NCI-H2171 (cell line): ENCODE data around the gene GTF2H2C.
"Not testable (repeated sequence)": the region's sequence is repeated elsewhere in the genome, so short reads cannot be mapped to it uniquely, and the experiment has no call there.

Experiments used
- DNase-seq: peaks from one replicate; lab custom pipeline; 2025; lab: John Stamatoyannopoulos, UW

Gene GTF2H2C

DNA sequence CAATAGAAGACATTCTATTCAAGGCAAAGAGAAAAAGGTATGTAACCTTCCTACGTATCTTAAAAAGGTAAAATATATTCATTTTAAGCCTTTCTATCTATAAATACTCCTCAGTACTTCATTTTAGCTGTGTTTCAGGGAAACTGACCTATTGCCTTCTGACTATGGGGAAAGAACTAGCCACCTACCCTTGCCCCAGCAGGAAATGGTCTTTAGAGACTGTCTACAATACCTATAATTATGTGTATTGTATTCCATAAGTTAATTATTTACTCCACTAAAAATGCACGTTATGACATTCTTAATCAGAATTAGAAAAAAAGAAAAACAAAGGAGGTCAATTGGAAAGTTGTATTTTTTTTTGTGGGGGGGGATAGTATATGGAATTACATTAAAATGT, 6.2 kb downstream of the GTF2H2C start:
- not testable (repeated sequence) for DNase-seq

GRCh38 chr5:69568072-69568471, 8.1 kb downstream of the GTF2H2C start:
- DNase-seq, result not testable (repeated sequence)

DNA sequence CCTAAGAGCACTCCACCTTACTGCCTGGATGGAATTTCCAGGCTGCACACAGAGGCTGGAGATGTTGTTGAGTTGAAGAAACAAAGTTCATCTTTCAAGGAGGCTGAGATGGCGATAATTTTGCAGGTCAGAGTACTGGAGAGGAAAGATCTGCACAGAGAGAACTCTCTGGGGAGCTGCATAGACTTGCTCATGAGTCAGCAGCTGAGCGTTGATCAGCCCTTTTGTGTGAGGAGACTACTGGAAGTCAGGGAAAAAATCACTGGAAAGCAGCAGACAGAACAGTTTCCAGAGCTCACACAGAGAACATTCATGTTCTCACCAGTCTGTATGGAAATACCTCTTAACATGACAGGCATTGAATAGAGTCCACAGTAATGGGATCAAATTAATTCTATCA, 23.4 kb downstream of the GTF2H2C start:
- DNase-seq, result not testable (repeated sequence)

DNA sequence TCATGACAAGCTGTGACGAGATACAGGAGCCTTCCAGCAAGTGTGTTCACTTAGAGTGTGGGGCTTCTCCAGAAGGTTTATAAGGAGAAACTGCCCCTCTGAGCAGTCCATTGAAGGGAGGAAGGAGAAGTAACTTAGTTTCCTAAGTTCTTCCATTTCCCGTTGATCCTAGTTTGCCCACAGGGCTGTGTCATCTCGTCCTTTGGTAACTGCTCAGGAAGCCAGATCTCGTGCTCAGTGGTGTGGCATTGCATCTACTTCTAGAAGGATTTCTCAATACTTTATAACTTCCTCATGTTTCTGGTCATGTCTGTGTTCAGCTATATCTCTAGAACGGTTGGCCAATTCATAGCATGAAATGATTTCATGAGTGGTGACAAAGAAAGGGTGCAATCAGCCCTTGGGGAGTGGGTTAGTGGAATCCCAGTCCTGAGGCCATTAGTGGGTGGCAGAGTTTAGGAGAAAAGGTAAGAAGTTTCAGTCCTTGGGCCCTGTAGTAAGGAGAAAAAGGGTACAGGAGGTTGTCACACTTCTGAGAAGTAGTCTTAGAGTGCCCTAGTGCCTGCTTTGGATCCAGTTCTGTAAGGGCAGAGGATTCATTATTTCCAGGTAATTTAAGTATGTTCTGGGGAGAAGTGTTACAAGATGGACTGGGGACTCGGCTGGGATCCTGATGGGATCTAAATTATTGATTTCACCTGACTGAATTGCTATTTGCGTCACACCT, 36.3 kb downstream of the GTF2H2C start:
- not testable (repeated sequence) for DNase-seq

- not testable (repeated sequence) for DNase-seq
These were observed 42.0 kb downstream of the GTF2H2C start for GRCh38 chr5:69601947-69602346.

GRCh38 chr5:69606839-69607238, 46.8 kb downstream of the GTF2H2C start:
- not testable (repeated sequence) for DNase-seq

- DNase-seq, result not testable (repeated sequence)
These were observed 47.8 kb downstream of the GTF2H2C start for GRCh38 chr5:69607750-69608149.

- DNase-seq, result not testable (repeated sequence)
These were observed 49.0 kb downstream of the GTF2H2C start for GRCh38 chr5:69608861-69609496.

GRCh38 chr5:69614843-69615242, 54.9 kb downstream of the GTF2H2C start:
- DNase-seq, result not testable (repeated sequence)

DNA sequence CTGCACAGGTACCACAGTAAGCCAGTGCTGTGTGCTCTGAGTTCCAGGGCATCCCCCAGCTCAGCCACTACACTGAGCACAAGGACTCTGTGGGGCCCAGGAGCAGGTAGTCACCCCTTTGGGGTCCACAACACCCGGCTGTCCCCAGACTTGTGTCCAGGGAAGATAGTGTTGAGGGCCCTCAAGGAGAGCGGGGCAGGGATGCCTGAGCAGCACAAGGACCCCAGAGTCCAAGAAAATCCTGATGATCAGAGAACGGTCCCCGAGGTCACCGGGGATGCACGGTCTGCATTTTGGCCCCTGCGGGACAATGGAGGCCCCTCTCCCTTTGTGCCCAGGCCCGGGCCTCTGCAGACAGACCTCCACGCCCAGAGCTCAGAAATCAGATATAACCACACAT, 71.9 kb downstream of the GTF2H2C start:
- DNase-seq, result not testable (repeated sequence)
